Neuronal stem cell (in vitro differentiated cells): ENCODE results near the gene RYR2.

Experiments used
- DNase-seq: peaks from one replicate; pipeline ENCODE4 v3.0.0-alpha.2; 2013; ENCODE audit warnings: low spot score
- H2AFZ ChIP-seq: one replicate; pipeline ENCODE4 v1.6.1; 2013; ENCODE audit warnings: mild to moderate bottlenecking, low read length, inconsistent platforms
- H2AK5ac ChIP-seq: 2 replicates; pipeline ENCODE4 v1.6.1; 2013; ENCODE audit warnings: low read depth, mild to moderate bottlenecking, inconsistent platforms, low read length, moderate library complexity, mixed read lengths
- H2BK120ac ChIP-seq: 2 replicates; pipeline ENCODE4 v1.6.1; 2013; ENCODE audit warnings: low read depth, mild to moderate bottlenecking, inconsistent platforms, low read length, moderate library complexity, mixed read lengths
- H2BK12ac ChIP-seq: one replicate; pipeline ENCODE4 v1.6.1; 2013; ENCODE audit warnings: low read length, inconsistent platforms
- H2BK15ac ChIP-seq: 2 replicates; pipeline ENCODE4 v1.6.1; 2013; ENCODE audit warnings: mild to moderate bottlenecking, low read length, inconsistent platforms, mixed read lengths
- H2BK5ac ChIP-seq: one replicate; pipeline ENCODE4 v1.6.1; 2013; ENCODE audit warnings: inconsistent platforms, mild to moderate bottlenecking, low read length, moderate library complexity
- H3K14ac ChIP-seq: one replicate; pipeline ENCODE4 v1.6.1; 2013; ENCODE audit warnings: low read length, inconsistent platforms
- H3K18ac ChIP-seq: 2 replicates; pipeline ENCODE4 v1.6.1; 2013; ENCODE audit warnings: low read length, inconsistent platforms
- H3K23ac ChIP-seq: 2 replicates; pipeline ENCODE4 v1.6.1; 2013; ENCODE audit warnings: low read depth, mild to moderate bottlenecking, mixed read lengths, low read length, inconsistent platforms; ENCODE audit not compliant: poor library complexity
- H3K27ac ChIP-seq: replicated peaks from 3 replicates; pipeline ENCODE4 v1.5.1; 2013; ENCODE audit warnings: low read length, inconsistent platforms
- H3K27me3 ChIP-seq, 3 experiments: 2 replicates each; pipeline ENCODE4 v1.6.1; 2013; ENCODE audit warnings: low read length in 3 of 3, mild to moderate bottlenecking in 2 of 3, inconsistent platforms in 1 of 3, low read depth in 1 of 3, mixed read lengths in 1 of 3, moderate library complexity in 1 of 3; ENCODE audit not compliant: control insufficient read depth in 3 of 3, insufficient read depth in 3 of 3
- H3K36me3 ChIP-seq, 2 donors: replicated peaks in 1 of 2; 2 replicates each; pipeline ENCODE4 v1.6.1; 2013; ENCODE audit warnings: low read length in 2 of 2; ENCODE audit not compliant: control insufficient read depth in 2 of 2, insufficient read depth in 2 of 2
- H3K4ac ChIP-seq: 2 replicates; pipeline ENCODE4 v1.6.1; 2013; ENCODE audit warnings: inconsistent platforms, mild to moderate bottlenecking, low read length, moderate library complexity
- H3K4me1 ChIP-seq, 2 donors: 1 replicate in 1 of 2; 2 replicates in 1 of 2; pipeline ENCODE4 v1.6.1; 2013; ENCODE audit warnings: low read length in 2 of 2, low read depth in 1 of 2; ENCODE audit not compliant: control insufficient read depth in 2 of 2, insufficient read depth in 1 of 2
- H3K4me2 ChIP-seq: one replicate; pipeline ENCODE4 v1.6.1; 2013; ENCODE audit warnings: mild to moderate bottlenecking, low read length, inconsistent platforms; ENCODE audit not compliant: insufficient read depth, poor library complexity, severe bottlenecking
- H3K4me3 ChIP-seq, 2 donors: 2 replicates each; pipeline ENCODE4 v1.5.1; 2013; ENCODE audit warnings: low read length in 2 of 2, mild to moderate bottlenecking in 2 of 2, inconsistent platforms in 1 of 2, moderate library complexity in 1 of 2
- H3K79me1 ChIP-seq: one replicate; pipeline ENCODE4 v1.6.1; 2013; ENCODE audit warnings: low read depth, mild to moderate bottlenecking, inconsistent platforms, low read length, moderate library complexity
- H3K9ac ChIP-seq: one replicate; pipeline ENCODE4 v1.6.1; 2013; ENCODE audit warnings: mild to moderate bottlenecking, low read depth, low read length, inconsistent platforms; ENCODE audit not compliant: poor library complexity
- H3K9me3 ChIP-seq, 2 donors: replicated peaks in 1 of 2; 2 replicates each; pipeline versions ENCODE3 to v1.6.1; 2013; ENCODE audit warnings: low read length in 2 of 2, mild to moderate bottlenecking in 2 of 2, inconsistent platforms in 1 of 2, low read depth in 1 of 2, mixed read lengths in 1 of 2, moderate library complexity in 1 of 2; ENCODE audit not compliant: control insufficient read depth in 2 of 2, insufficient read depth in 1 of 2
- H4K8ac ChIP-seq: one replicate; pipeline ENCODE4 v1.6.1; 2013; ENCODE audit warnings: low read depth, mild to moderate bottlenecking, inconsistent platforms, low read length, moderate library complexity
- H4K91ac ChIP-seq: one replicate; pipeline ENCODE4 v1.6.1; 2013; ENCODE audit warnings: low read length, low read depth, mild to moderate bottlenecking, inconsistent platforms; ENCODE audit not compliant: poor library complexity
- WGBS, 2 donors: extraction: QIAGEN DNeasy Blood & Tissue Kit; methylation state at CpG; one replicate each; pipeline ENCODE4 v1.1.7; 2013; ENCODE audit warnings: missing lambda C conversion rate in 2 of 2, mixed read lengths in 1 of 2; ENCODE audit not compliant: insufficient read length in 2 of 2, insufficient replicate concordance in 1 of 2; ENCODE audit errors: extremely low coverage in 2 of 2; 5-methylcytosine and 5-hydroxymethylcytosine counted together

The RYR2 gene

GRCh38 chr1:237103021-237103420 lies 61.0 kb downstream of the RYR2 start:
- Histone ChIP-seq H3K4me3 (no peak overlapping the region), H3K9me3 (peaks cover 0 to 2% of the 10 kb centered on the region in 2 donors), H3K9ac (no peak overlapping the region), H3K36me3 (no peaks in the 10 kb centered on the region), H2BK5ac (no peak overlapping the region), H4K91ac (no peak overlapping the region), H3K18ac (peak overlapping the region; percentile 13), H2AFZ (no peak overlapping the region), H3K23ac (no peak overlapping the region), H3K4me1 (peaks cover 0 to 4% of the 10 kb centered on the region in 2 donors), H2BK15ac (no peak overlapping the region), H3K27me3 (no peaks in the 10 kb centered on the region), H3K79me1 (no peaks in the 10 kb centered on the region), H2BK120ac (no peak overlapping the region), H2AK5ac (no peak overlapping the region), H4K8ac (no peak overlapping the region), H3K4ac (no peak overlapping the region), H2BK12ac (no peak overlapping the region), H3K4me2 (no peak overlapping the region), H3K14ac (no peak overlapping the region), H3K27ac (no peak overlapping the region)
- WGBS, 2 donors, result no CpG with 5 or more reads among the region's 5 CpGs
- no peak for DNase-seq

GRCh38 chr1:237104096-237104495 lies 62.1 kb downstream of the RYR2 start:
- Histone ChIP-seq H3K27me3 (no peaks in the 10 kb centered on the region), H4K91ac (no peak overlapping the region), H3K4me2 (no peak overlapping the region), H3K9ac (no peak overlapping the region), H2AK5ac (no peak overlapping the region), H2BK5ac (no peak overlapping the region), H3K14ac (no peak overlapping the region), H3K9me3 (peaks cover 0 to 2% of the 10 kb centered on the region in 2 donors), H2BK120ac (no peak overlapping the region), H2BK15ac (no peak overlapping the region), H3K27ac (no peak overlapping the region), H3K36me3 (no peaks in the 10 kb centered on the region), H3K18ac (no peak overlapping the region), H3K23ac (no peak overlapping the region), H3K4me1 (peaks cover 0 to 6% of the 10 kb centered on the region in 2 donors), H2BK12ac (no peak overlapping the region), H2AFZ (no peak overlapping the region), H3K4ac (no peak overlapping the region), H4K8ac (no peak overlapping the region), H3K4me3 (no peak overlapping the region), H3K79me1 (no peaks in the 10 kb centered on the region)
- WGBS, 2 donors, result no CpG with 5 or more reads among the region's 9 CpGs
- no peak for DNase-seq

- WGBS, 2 donors, result no CpG with 5 or more reads among the region's 5 CpGs
These were observed 63.8 kb downstream of the RYR2 start for GRCh38 chr1:237105826-237106225.

GRCh38 chr1:237108297-237109040 lies 66.5 kb downstream of the RYR2 start:
- H3K27me3 ChIP-seq, result no peaks in the 10 kb centered on the region
- peaks cover 0 to 6% of the 10 kb centered on the region in 2 donors for H3K4me1 ChIP-seq
- no CpG with 5 or more reads among the region's 8 CpGs for WGBS, 2 donors
- H3K4me2 ChIP-seq, result no peak overlapping the region
- H2BK120ac ChIP-seq, result no peak overlapping the region
- H4K91ac ChIP-seq, result no peak overlapping the region
- H3K27ac ChIP-seq, result peak overlapping the region; percentile 15
- no peak overlapping the region for H2BK15ac ChIP-seq
- H3K4ac ChIP-seq, result no peak overlapping the region
- H3K18ac ChIP-seq, result no peak overlapping the region
- no peak overlapping the region for H2BK5ac ChIP-seq
- H3K14ac ChIP-seq, result no peak overlapping the region
- no peak overlapping the region for H4K8ac ChIP-seq
- H2BK12ac ChIP-seq, result no peak overlapping the region
- H2AK5ac ChIP-seq, result no peak overlapping the region
- H3K23ac ChIP-seq, result no peak overlapping the region
- peak; percentile 8 for DNase-seq
- H3K9me3 ChIP-seq, result no peaks in the 10 kb centered on the region
- H3K79me1 ChIP-seq, result no peaks in the 10 kb centered on the region
- H2AFZ ChIP-seq, result peak overlapping the region; percentile 28
- H3K9ac ChIP-seq, result no peak overlapping the region
- no peaks in the 10 kb centered on the region for H3K36me3 ChIP-seq
- H3K4me3 ChIP-seq, result no peak overlapping the region

More at GRCh38 chr1:237105826-237106225, 63.8 kb downstream of the RYR2 start:
- Histone ChIP-seq H2AK5ac (no peak overlapping the region), H3K36me3 (no peaks in the 10 kb centered on the region), H4K8ac (no peak overlapping the region), H3K9me3 (peaks cover 0 to 2% of the 10 kb centered on the region in 2 donors), H2BK120ac (peak overlapping the region; percentile 27), H3K14ac (no peak overlapping the region), H3K4me1 (peaks cover 0 to 6% of the 10 kb centered on the region in 2 donors), H3K27me3 (no peaks in the 10 kb centered on the region), H2BK12ac (no peak overlapping the region), H3K4me2 (no peak overlapping the region), H4K91ac (no peak overlapping the region), H3K79me1 (no peaks in the 10 kb centered on the region), H3K9ac (no peak overlapping the region), H3K23ac (no peak overlapping the region), H3K27ac (no peak overlapping the region), H2AFZ (no peak overlapping the region), H2BK15ac (no peak overlapping the region), H3K4ac (no peak overlapping the region), H3K4me3 (no peak overlapping the region), H3K18ac (no peak overlapping the region), H2BK5ac (no peak overlapping the region)
- no peak for DNase-seq
